Mucosa of descending colon (tissue), 3 donors: Measurements from ENCODE around the gene RHBDL2. TPM values are rescaled to one million over a fixed set of nuclear protein-coding genes. Genes with fewer than 3 reads are reported as not detected.
"Not testable (repeated sequence)": the region's sequence is repeated elsewhere in the genome, so short reads cannot be mapped to it uniquely, and the experiment has no call there.

ENCODE experiments used
- ATAC-seq: fragments of 200-7000 bp; cut with Tn5 transposase; one replicate; pipeline ENCODE4 v1.9.1; 2020; ENCODE audit warnings: mild to moderate bottlenecking, moderate library complexity
- DNase-seq, 3 donors: peaks; one replicate each; pipeline ENCODE4 v3.0.0-alpha.2; 2020
- H3K36me3 ChIP-seq: fragments of 200-600 bp; one replicate; pipeline ENCODE4 v1.8.0; 2021; ENCODE audit warnings: low read depth, mild to moderate bottlenecking
- H3K4me1 ChIP-seq: fragments of 200-600 bp; one replicate; pipeline ENCODE4 v1.8.0; 2021; ENCODE audit warnings: low read depth, mild to moderate bottlenecking
- H3K4me3 ChIP-seq: fragments of 200-600 bp; one replicate; pipeline ENCODE4 v1.8.0; 2021; ENCODE audit warnings: mild to moderate bottlenecking
- H3K9me3 ChIP-seq: fragments of 200-600 bp; one replicate; pipeline ENCODE4 v1.8.0; 2021; ENCODE audit warnings: mild to moderate bottlenecking
- CTCF ChIP-seq: fragments of 200-600 bp; IDR thresholded peaks from one replicate; pipeline ENCODE4 v1.8.0; 2022; ENCODE audit warnings: antibody characterized with exemption, mild to moderate bottlenecking
- intact Hi-C, 2 donors: fragments of 100-400 bp; cut with DNase I in 1 of 2; cut with micrococcal nuclease in 1 of 2; formaldehyde crosslinking; loops; one replicate each; pipeline versions ENCODE4 v1.11.0 to v1.11.1; 2022; cut with DNase I, micrococcal nuclease
- total RNA-seq, 3 donors: library from RNA; stranded (reverse); fragmentation: NEBNext Ultra II Directional in 2 of 3; extraction: Animal tissue kit (Norgen Biotek cat#: 25700) in 2 of 3; gene quantifications; one replicate each; pipeline versions ENCODE4 v1.2.1 to v1.2.4, GENCODE V29; 2021 to 2023
- donor health status: DM: no; HTN: no; CAD: no; lungs with moderate emphysema.
- donor health status: DM: no; HTN: no; CAD: no.
- donor health status: DM: no; HTN: yes; CAD: no.

Gene RHBDL2
- total RNA-seq, 3 donors from 2014 or later, result 16.6 to 50.5 (median 23.7) TPM

GRCh38 chr1:38840281-38840680 is 101.3 kb downstream of the RHBDL2 start:
- Histone ChIP-seq H3K36me3 (no peaks in the 10 kb centered on the region), H3K4me3 (no peak overlapping the region), H3K9me3 (no peaks in the 10 kb centered on the region), H3K4me1 (no peaks in the 10 kb centered on the region)
- ATAC-seq, result no peak
- DNase-seq, result no peak
- intact Hi-C loops, result no loop called here
- TF ChIP-seq CTCF, result no peak

GRCh38 chr1:38839363-38839762 is 102.3 kb downstream of the RHBDL2 start:
- Histone ChIP-seq H3K36me3 (no peaks in the 10 kb centered on the region), H3K9me3 (no peaks in the 10 kb centered on the region), H3K4me1 (no peaks in the 10 kb centered on the region), H3K4me3 (no peak overlapping the region)
- no peak for TF ChIP-seq CTCF
- no peak for DNase-seq
- no peak for ATAC-seq
- intact Hi-C loops, result loop anchor here in 1 of 2 donors (10.0 kb wide), 1 partner anchor 795 kb away; the partner anchor contains the start of gene POU3F1

- not testable (repeated sequence) for H3K36me3 ChIP-seq, DNase-seq, H3K4me1 ChIP-seq, H3K9me3 ChIP-seq, ATAC-seq, H3K4me3 ChIP-seq
- intact Hi-C loops, result loop anchor here in 1 of 2 donors (10.0 kb wide), 1 partner anchor 792 kb away; the partner anchor contains the start of gene POU3F1
These were observed 105.3 kb downstream of the RHBDL2 start for GRCh38 chr1:38836316-38836715.

Other genes starting within 250 kb of the RHBDL2 start
- 10 to 100 TPM; 29.7 to 41.7 (median 32.5) TPM for gene RRAGC, start 82.1 kb downstream of the RHBDL2 start, total RNA-seq
- gene MYCBP, start 68.5 kb downstream of the RHBDL2 start, total RNA-seq, result 10 to 100 TPM; 21.4 to 37.4 (median 24.2) TPM
- gene GJA9, start 60.2 kb downstream of the RHBDL2 start, total RNA-seq, result 1 to 10 TPM in 2 of 3 donors, under 1 TPM in 1; 0.65 to 2.7 (median 1.2) TPM
- gene AKIRIN1, start 49.4 kb upstream of the RHBDL2 start, total RNA-seq, result 10 to 100 TPM; 47.7 to 60.4 (median 54.5) TPM
- 100 to 1,000 TPM; 167 to 224 (median 183) TPM for gene NDUFS5, start 84.5 kb upstream of the RHBDL2 start, total RNA-seq